NT2/D1 (cell line): Measurements from ENCODE around the gene GPR35.

Experiments used
- YY1 ChIP-seq: IDR thresholded peaks from 2 replicates; pipeline ENCODE4 v1.6.1; 2011; ENCODE audit not compliant: insufficient read length, insufficient read depth
- ZNF274 ChIP-seq: IDR thresholded peaks from 2 replicates; pipeline ENCODE4 v1.6.1; 2011; ENCODE audit warnings: mild to moderate bottlenecking, low read depth, low read length

DNA sequence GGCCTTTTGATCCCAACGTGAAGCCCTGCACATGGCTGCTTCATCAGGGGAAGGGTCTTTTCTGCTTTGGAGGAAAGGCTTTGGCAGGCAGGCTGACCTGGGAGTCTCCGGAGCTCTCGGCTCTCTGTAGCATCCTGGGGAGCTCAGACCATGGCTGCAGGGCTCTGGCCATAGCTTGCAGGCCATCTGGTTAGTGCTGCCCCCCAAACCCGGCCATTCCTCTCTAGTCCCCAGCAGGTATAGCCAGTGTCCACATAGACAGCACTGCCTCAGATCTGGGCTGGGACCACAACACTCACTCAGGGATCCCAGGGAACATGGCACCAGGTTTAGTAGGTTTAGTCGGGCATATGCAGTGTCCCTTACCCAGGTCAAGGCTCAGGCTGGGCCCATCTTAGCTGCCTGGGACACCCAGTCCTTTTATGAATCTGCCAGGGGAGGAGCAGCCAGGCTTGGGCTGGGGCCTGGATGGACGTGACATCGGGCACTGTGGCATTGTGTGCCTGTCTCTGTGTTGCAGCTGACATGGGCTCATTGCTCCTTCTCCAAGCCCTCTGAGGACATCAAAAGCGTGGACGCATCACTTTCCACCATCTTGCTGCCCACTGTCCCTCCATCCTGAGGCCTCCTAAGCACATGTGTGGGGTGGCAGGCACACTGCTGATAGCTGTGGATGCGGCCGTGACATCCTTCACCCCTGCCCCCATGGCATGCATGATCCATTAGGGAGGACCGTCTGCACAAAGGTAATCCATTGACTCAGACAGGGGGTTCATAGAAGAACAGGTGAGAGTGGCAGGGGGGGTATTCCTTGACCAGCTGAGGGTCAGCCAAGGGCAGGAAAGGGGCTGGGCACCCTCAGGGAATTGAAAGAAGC is 19.2 kb upstream of the GPR35 start:
- TF ChIP-seq YY1 (no peak), ZNF274 (no peak)
